Sigmoid colon (tissue), 4 donors: ENCODE data around the gene DPF3.

Source experiments
- POLR2A ChIP-seq, 2 donors: fragments of 450-650 bp; IDR thresholded peaks; one replicate each; pipeline ENCODE4 v1.6.1; 2016; ENCODE audit warnings: antibody characterized with exemption in 2 of 2, mild to moderate bottlenecking in 2 of 2, moderate library complexity in 2 of 2
- POLR2AphosphoS5 ChIP-seq, 4 donors: sonication (generic); formaldehyde crosslinking; IDR thresholded peaks; one replicate each; pipeline ENCODE4 v1.6.1; 2017; ENCODE audit warnings: antibody characterized with exemption in 4 of 4
- TF ChIP-seq, protein P1 (sequence below), 4 experiments: fragments of 450-650 bp in 3 of 4; fragments of 200-600 bp in 1 of 4; IDR thresholded peaks; one replicate each; pipeline ENCODE4 v1.5.1; 2016 to 2019; ENCODE audit warnings: antibody characterized with exemption in 4 of 4, mild to moderate bottlenecking in 3 of 4, moderate library complexity in 2 of 4

DNA sequence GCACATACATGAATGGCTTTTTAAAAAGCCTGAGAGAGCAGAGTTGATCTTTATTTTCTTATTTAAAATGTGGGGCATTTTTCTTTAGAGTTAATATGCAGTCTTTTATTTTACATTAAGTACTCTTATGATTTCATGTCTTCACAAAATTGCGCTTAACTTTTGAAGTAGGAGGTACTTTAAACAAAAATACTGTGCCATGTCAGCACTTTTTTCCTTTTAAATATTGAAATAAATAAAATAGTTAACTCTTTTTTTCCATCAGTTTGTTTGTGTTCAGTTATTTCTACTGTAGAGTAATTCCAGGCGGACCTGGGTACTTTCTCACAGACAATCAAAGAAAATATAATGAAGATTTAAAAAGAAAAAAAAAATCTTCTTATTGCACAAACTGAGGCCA is 231.7 kb downstream of the DPF3 start:
- no peak for TF ChIP-seq POLR2AphosphoS5 (IDR thresholded peaks at IDR 0.05)
- TF ChIP-seq, protein P1, sequence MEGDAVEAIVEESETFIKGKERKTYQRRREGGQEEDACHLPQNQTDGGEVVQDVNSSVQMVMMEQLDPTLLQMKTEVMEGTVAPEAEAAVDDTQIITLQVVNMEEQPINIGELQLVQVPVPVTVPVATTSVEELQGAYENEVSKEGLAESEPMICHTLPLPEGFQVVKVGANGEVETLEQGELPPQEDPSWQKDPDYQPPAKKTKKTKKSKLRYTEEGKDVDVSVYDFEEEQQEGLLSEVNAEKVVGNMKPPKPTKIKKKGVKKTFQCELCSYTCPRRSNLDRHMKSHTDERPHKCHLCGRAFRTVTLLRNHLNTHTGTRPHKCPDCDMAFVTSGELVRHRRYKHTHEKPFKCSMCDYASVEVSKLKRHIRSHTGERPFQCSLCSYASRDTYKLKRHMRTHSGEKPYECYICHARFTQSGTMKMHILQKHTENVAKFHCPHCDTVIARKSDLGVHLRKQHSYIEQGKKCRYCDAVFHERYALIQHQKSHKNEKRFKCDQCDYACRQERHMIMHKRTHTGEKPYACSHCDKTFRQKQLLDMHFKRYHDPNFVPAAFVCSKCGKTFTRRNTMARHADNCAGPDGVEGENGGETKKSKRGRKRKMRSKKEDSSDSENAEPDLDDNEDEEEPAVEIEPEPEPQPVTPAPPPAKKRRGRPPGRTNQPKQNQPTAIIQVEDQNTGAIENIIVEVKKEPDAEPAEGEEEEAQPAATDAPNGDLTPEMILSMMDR (IDR thresholded peaks at IDR 0.05): no peak
- TF ChIP-seq POLR2A (IDR thresholded peaks at IDR 0.05): no peak
